ENCODE data around the gene MAL.

DNA sequence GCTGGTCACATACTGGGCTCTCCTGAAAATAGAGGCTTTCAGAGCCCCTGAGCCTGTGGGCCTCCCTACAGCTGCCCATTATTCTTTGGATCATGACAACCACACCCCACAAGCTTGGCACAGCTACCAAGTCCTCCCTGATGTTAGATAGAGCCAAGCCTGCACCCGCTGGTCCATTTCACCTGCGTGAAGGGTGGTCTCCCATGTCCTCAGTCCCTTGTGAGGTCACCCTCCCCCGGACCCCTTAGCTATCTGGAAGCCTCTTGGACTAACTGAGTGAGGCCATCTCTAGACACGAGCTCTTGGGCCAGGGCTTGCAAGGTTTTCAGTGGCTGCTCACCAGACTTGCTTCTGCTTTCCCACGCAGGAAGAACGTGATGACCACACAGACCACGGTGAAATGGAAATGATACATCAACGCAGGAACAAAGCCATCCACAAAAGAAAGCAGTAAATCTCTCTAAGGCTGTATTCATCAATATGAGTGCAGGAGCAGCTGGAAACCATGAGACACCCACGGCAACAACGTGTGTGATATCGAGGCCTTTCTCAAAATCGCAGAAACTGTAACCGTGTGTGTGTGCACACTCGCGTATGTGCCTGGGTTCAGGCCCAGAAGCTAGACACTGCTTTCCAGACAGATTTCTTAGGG is 10.1 kb upstream of the MAL start:
- TF ChIP-seq JUND (IDR thresholded peaks at IDR 0.05) (no peak), CTCF (IDR thresholded peaks at IDR 0.05) (no peak), FOXJ3 (CRISPR knock-in tag; IDR thresholded peaks at IDR 0.05) (no peak), TEAD4 (IDR thresholded peaks at IDR 0.05; ENCODE audit: borderline replicate concordance, insufficient read depth) (no peak), FOXM1 (IDR thresholded peaks at IDR 0.05; ENCODE audit: low read depth) (no peak), ZBTB33 (IDR thresholded peaks at IDR 0.05; ENCODE audit: borderline replicate concordance, low read depth) (no peak)
- TF ChIP-seq, protein P1, sequence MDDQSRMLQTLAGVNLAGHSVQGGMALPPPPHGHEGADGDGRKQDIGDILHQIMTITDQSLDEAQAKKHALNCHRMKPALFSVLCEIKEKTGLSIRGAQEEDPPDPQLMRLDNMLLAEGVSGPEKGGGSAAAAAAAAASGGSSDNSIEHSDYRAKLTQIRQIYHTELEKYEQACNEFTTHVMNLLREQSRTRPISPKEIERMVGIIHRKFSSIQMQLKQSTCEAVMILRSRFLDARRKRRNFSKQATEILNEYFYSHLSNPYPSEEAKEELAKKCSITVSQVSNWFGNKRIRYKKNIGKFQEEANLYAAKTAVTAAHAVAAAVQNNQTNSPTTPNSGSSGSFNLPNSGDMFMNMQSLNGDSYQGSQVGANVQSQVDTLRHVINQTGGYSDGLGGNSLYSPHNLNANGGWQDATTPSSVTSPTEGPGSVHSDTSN (IDR thresholded peaks at IDR 0.05) = no peak
- TF ChIP-seq, protein P2, sequence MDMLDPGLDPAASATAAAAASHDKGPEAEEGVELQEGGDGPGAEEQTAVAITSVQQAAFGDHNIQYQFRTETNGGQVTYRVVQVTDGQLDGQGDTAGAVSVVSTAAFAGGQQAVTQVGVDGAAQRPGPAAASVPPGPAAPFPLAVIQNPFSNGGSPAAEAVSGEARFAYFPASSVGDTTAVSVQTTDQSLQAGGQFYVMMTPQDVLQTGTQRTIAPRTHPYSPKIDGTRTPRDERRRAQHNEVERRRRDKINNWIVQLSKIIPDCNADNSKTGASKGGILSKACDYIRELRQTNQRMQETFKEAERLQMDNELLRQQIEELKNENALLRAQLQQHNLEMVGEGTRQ (IDR thresholded peaks at IDR 0.05; ENCODE audit: borderline replicate concordance, low read depth, low read length) = no peak

All from SK-N-SH (cell line).